Ascending aorta (tissue), 2 donors: ENCODE data around the gene ESR2. TPM values are rescaled to one million over a fixed set of nuclear protein-coding genes. Genes with fewer than 3 reads are reported as not detected.

Experiments used
- DNase-seq, 2 donors: peaks; one replicate each; pipeline ENCODE4 v3.0.0-alpha.2; 2019; ENCODE audit warnings: low spot score in 2 of 2
- H3K27ac ChIP-seq, 2 donors: fragments of 200-600 bp; sonication (generic); one replicate each; pipeline ENCODE4 v1.5.1; 2016 to 2017; ENCODE audit warnings: mild to moderate bottlenecking in 1 of 2
- H3K27me3 ChIP-seq: fragments of 200-600 bp; sonication (generic); one replicate; pipeline ENCODE4 v1.5.1; 2017
- H3K36me3 ChIP-seq, 2 donors: fragments of 200-600 bp; sonication (generic); one replicate each; pipeline ENCODE4 v1.5.1; 2016
- H3K4me1 ChIP-seq, 2 donors: fragments of 200-600 bp; sonication (generic); one replicate each; pipeline ENCODE4 v1.5.1; 2016 to 2017; ENCODE audit warnings: mild to moderate bottlenecking in 1 of 2
- H3K4me3 ChIP-seq, 2 donors: fragments of 200-600 bp; sonication (generic); one replicate each; pipeline ENCODE4 v1.5.1; 2016 to 2017; ENCODE audit warnings: mild to moderate bottlenecking in 1 of 2
- H3K9me3 ChIP-seq, 2 donors: fragments of 200-600 bp; sonication (generic); one replicate each; pipeline ENCODE4 v1.5.1; 2016
- CTCF ChIP-seq, 3 experiments: fragments of 200-600 bp in 2 of 3; fragments of 450-650 bp in 1 of 3; sonication (generic) in 2 of 3; IDR thresholded peaks; one replicate each; pipeline ENCODE4 v1.5.1; 2016 to 2019; ENCODE audit warnings: antibody characterized with exemption in 3 of 3, mild to moderate bottlenecking in 1 of 3, moderate library complexity in 1 of 3
- intact Hi-C: fragments of 100-400 bp; cut with DNase I; formaldehyde crosslinking; loops from one replicate; pipeline ENCODE4 v1.15.1; 2023
- total RNA-seq: library from RNA; depleted of rRNA; stranded (reverse); fragments of >200 nt; gene quantifications from one replicate; pipeline ENCODE4 v1.1.0, GENCODE V29; 2016

ESR2 gene
- not detected for total RNA-seq

DNA sequence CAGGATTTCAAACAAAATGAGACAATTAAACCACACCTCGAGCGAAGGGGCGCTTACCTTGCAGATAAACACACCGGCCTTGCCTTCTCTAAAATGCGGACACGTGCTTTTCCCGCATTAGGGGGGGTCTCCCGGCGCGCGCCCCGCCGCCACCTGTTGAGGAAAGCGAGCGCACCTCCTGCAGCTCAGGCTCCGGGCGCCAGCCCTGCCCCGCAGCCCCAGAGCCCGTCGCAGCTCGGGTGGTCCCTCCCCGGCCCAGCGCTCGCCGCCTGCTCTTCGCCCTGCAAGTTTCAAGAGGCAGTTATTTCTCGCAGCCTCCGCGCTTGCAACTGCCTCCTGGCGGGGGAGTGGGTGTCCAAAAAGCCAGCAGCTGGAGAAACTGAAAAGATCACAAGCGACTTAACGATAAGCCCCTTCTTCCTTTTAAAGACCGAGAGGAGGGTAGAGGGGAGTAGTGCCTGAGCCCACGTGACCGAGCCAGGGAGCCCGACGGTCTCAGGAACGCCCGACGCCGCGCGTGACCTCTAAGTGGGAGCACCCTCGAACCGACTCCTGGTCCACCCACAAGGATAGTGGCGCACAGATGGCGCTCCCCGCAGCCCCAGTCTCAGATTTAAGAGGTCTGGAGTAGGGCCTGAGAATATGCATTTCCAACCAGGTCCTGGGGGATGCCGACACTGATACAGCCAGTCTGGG lies at the start of gene ESR2:
Gene ESR2 (minus strand): TSS at position 396 of the 696 bp plus-strand sequence. CDS start 11,386 bp downstream, outside the sequence.
- intact Hi-C loops: no loop called here
- H3K9me3 ChIP-seq: no peaks in the 10 kb centered on the region
- DNase-seq: no peak
- H3K4me1 ChIP-seq: peaks cover 6 to 11% of the 10 kb centered on the region in 2 donors
- no peak within 1 kb of the TSS for H3K27ac ChIP-seq
- peaks cover 10% of the 10 kb centered on the region for H3K27me3 ChIP-seq
- no peaks in the 10 kb centered on the region for H3K36me3 ChIP-seq
- H3K4me3 ChIP-seq: peak within 1 kb of the TSS; percentile 38 to 64
- TF ChIP-seq CTCF (IDR thresholded peaks at IDR 0.05): peak in 1 of 3 experiments; percentile 6

DNA sequence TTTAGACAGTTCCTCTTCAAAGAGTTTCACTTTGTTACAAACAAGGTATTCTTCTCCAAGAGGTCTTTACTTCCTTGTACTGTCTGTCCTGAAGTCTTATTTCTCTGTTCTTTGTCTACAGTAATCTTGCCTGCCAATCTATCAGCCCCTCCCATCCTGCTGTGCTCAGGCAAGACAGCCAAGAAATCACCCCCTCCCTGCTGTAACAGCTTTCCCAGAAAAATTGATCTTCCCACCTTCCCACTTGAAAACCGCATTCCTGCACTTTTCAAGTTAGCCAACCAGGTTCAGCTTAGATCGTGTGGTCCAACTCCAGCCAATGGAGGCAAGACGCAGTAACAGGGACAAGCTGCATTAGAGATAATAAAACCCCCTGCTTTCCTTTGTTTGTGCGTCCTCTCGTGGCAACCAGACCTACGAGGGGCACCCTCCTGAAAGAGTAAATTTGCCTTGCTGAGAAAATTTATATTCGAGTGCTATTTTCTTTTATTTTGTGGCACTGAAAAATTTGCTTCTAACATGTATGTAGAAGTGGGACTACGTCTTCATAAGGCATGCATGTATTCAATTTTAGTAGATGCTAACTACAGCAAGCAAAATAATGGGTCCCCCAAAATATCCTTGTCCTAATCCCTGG lies 46.5 kb upstream of the ESR2 start:
- no peak for DNase-seq
- peaks cover 0 to 2% of the 10 kb centered on the region in 2 donors for H3K4me1 ChIP-seq
- peaks cover 0 to 6% of the 10 kb centered on the region in 2 donors for H3K9me3 ChIP-seq
- no peak for TF ChIP-seq CTCF (IDR thresholded peaks at IDR 0.05)
- no peak overlapping the region for H3K4me3 ChIP-seq
- no peaks in the 10 kb centered on the region for H3K36me3 ChIP-seq
- intact Hi-C loops: no loop called here
- no peaks in the 10 kb centered on the region for H3K27me3 ChIP-seq
- H3K27ac ChIP-seq: no peak overlapping the region

GRCh38 chr14:64338616-64339316 lies 44.6 kb upstream of the ESR2 start:
- TF ChIP-seq CTCF (IDR thresholded peaks at IDR 0.05): no peak
- intact Hi-C loops: loop anchor here (2.0 to 10.0 kb wide), 2 partner anchors 48 to 794 kb away; partner anchors contain the start of gene PPP2R5E
- Histone ChIP-seq H3K4me1 (peaks cover 0 to 2% of the 10 kb centered on the region in 2 donors), H3K9me3 (peaks cover 0 to 6% of the 10 kb centered on the region in 2 donors), H3K4me3 (peak overlapping the region; percentile 69 to 73), H3K27me3 (no peaks in the 10 kb centered on the region), H3K27ac (peak overlapping the region; percentile 68 to 73), H3K36me3 (no peaks in the 10 kb centered on the region)
- DNase-seq: peak; percentile 91 to 97

GRCh38 chr14:64337888-64338615 lies 43.9 kb upstream of the ESR2 start:
- Histone ChIP-seq H3K36me3 (no peaks in the 10 kb centered on the region), H3K9me3 (peaks cover 0 to 6% of the 10 kb centered on the region in 2 donors), H3K4me1 (peaks cover 0 to 2% of the 10 kb centered on the region in 2 donors), H3K4me3 (peak overlapping the region; percentile 69 to 73), H3K27me3 (no peaks in the 10 kb centered on the region), H3K27ac (peak overlapping the region; percentile 68 to 73)
- intact Hi-C loops: loop anchor here (2.0 to 10.0 kb wide), 2 partner anchors 49 to 793 kb away; partner anchors contain the start of gene PPP2R5E
- DNase-seq: peak in 1 of 2 donors; percentile 17
- peak in 1 of 3 experiments; percentile 16 for TF ChIP-seq CTCF (IDR thresholded peaks at IDR 0.05)

DNA sequence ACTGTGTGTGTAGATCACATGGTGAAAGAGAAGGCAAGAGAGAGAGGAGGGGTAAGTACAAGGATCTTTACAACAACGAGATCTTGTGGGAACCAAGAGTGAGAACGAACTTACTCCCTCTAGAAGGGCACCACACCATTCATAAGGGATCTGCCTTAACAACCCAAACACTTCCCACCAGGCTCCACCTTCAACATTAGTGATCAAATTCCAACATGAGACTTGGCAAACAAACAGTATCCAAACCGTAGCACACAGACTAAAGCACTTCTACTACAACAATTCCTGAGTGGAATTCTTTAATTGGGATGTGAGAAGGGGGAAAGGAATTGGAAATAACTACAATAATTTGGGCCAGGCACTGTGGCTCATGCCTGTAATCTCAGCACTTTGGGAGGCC lies 35.0 kb upstream of the ESR2 start:
- no peak for TF ChIP-seq CTCF (IDR thresholded peaks at IDR 0.05)
- no peaks in the 10 kb centered on the region for H3K4me1 ChIP-seq
- H3K36me3 ChIP-seq: no peaks in the 10 kb centered on the region
- intact Hi-C loops: no loop called here
- H3K9me3 ChIP-seq: no peaks in the 10 kb centered on the region
- H3K27ac ChIP-seq: no peak overlapping the region
- H3K4me3 ChIP-seq: no peak overlapping the region
- DNase-seq: no peak
- no peaks in the 10 kb centered on the region for H3K27me3 ChIP-seq
